PFSK-1 (cell line): ENCODE results near the gene ZCCHC10. TPM values are rescaled to one million over a fixed set of nuclear protein-coding genes. Genes with fewer than 3 reads are reported as not detected.

ENCODE experiments used
- FOXP2 ChIP-seq: optimal IDR thresholded peaks from 2 replicates; pipeline ENCODE3; 2011; ENCODE audit warnings: borderline replicate concordance, control low read depth, inconsistent platforms; ENCODE audit not compliant: insufficient read depth; ENCODE audit errors: extremely low read length, extremely low read depth
- POLR2AphosphoS5 ChIP-seq: IDR thresholded peaks from 2 replicates; pipeline ENCODE4 v1.6.1; 2012; ENCODE audit warnings: low read depth, mild to moderate bottlenecking, control low read depth, low read length, moderate library complexity
- SIN3A ChIP-seq: IDR thresholded peaks from 2 replicates; pipeline ENCODE4 v1.6.1; 2012; ENCODE audit warnings: mild to moderate bottlenecking, low read length, moderate library complexity, borderline replicate concordance; ENCODE audit not compliant: insufficient read depth
- TAF1 ChIP-seq: IDR thresholded peaks from 2 replicates; pipeline ENCODE4 v1.6.1; 2012; ENCODE audit warnings: low read length, control low read depth, borderline replicate concordance; ENCODE audit not compliant: insufficient read depth
- polyA plus RNA-seq: library from polyadenylated mRNA; unstranded; fragments of >200 nt; gene quantifications from one replicate; pipeline ENCODE4 v1.2.1, GENCODE V29; 2012; ENCODE audit warnings: low read depth, missing spikeins; ENCODE audit not compliant: insufficient read length
- TF ChIP-seq, protein P1 (sequence below), 2 experiments: IDR thresholded peaks; 2 replicates each; pipeline versions ENCODE4 v1.6.1 to v1.8.0; 2011 to 2012; ENCODE audit warnings: low read depth in 2 of 2, low read length in 2 of 2, control low read depth in 1 of 2, inconsistent platforms in 1 of 2, mild to moderate bottlenecking in 1 of 2, moderate library complexity in 1 of 2; ENCODE audit not compliant: insufficient read depth in 1 of 2

The ZCCHC10 gene
- 15.8 TPM for polyA plus RNA-seq

DNA sequence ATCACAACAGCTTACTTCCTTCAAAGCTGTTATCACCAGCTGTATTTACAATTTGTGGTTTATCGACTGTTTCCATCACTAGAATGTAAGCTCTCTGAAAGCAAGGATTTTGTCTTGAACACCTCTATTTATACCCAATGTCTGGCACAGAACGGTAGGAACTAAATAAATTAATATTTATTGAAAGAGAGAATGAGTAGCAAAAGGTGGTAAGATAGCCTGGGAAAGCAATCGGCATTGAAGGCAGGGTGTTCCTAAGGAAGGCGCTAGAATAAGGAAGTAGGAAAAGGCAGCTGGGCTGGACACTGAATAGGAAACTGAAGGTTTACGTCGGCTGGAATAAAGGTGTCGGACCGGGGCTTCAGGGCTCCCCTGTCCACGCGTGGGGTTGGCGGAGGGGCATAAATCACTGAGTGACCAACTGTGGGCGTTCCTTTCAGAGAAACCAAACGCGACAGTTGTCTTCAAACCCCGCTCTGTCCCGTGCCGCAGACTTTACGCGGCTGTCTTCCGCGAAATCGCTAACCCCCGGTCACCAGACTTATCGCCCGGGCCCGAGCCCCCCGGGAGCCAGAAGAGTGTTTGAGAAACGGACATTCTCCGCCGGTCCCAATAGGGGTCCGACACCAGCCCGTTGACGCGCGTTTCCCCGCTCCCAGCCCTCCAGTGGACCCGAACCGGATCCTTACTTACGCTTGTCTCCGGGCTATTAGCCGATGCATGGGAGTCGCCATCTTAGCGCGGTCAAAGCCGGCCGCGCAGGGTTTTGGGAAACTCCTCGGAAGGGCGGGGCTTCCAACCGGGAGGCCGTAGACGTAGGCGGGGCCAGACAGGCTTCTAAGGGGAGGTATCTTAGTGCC, at the start of gene ZCCHC10:
Gene ZCCHC10 (minus strand): TSS at position 746 of the 860 bp plus-strand sequence. CDS start 12 bp downstream, at position 734.
- TF ChIP-seq, protein P1, sequence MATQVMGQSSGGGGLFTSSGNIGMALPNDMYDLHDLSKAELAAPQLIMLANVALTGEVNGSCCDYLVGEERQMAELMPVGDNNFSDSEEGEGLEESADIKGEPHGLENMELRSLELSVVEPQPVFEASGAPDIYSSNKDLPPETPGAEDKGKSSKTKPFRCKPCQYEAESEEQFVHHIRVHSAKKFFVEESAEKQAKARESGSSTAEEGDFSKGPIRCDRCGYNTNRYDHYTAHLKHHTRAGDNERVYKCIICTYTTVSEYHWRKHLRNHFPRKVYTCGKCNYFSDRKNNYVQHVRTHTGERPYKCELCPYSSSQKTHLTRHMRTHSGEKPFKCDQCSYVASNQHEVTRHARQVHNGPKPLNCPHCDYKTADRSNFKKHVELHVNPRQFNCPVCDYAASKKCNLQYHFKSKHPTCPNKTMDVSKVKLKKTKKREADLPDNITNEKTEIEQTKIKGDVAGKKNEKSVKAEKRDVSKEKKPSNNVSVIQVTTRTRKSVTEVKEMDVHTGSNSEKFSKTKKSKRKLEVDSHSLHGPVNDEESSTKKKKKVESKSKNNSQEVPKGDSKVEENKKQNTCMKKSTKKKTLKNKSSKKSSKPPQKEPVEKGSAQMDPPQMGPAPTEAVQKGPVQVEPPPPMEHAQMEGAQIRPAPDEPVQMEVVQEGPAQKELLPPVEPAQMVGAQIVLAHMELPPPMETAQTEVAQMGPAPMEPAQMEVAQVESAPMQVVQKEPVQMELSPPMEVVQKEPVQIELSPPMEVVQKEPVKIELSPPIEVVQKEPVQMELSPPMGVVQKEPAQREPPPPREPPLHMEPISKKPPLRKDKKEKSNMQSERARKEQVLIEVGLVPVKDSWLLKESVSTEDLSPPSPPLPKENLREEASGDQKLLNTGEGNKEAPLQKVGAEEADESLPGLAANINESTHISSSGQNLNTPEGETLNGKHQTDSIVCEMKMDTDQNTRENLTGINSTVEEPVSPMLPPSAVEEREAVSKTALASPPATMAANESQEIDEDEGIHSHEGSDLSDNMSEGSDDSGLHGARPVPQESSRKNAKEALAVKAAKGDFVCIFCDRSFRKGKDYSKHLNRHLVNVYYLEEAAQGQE (IDR thresholded peaks at IDR 0.05; ENCODE audit: insufficient read depth in 1 of 2, low read depth in 2 of 2, low read length in 2 of 2): peak in 1 of 2 experiments; percentile 23; a peak in 1 of 4 replicates
- TF ChIP-seq POLR2AphosphoS5: peak; percentile 94
- no peak for TF ChIP-seq FOXP2
- TF ChIP-seq TAF1: peak; percentile 87; the same call in 1 of the 2 replicates
- peak; percentile 28; the same call in 1 of the 2 replicates for TF ChIP-seq SIN3A

DNA sequence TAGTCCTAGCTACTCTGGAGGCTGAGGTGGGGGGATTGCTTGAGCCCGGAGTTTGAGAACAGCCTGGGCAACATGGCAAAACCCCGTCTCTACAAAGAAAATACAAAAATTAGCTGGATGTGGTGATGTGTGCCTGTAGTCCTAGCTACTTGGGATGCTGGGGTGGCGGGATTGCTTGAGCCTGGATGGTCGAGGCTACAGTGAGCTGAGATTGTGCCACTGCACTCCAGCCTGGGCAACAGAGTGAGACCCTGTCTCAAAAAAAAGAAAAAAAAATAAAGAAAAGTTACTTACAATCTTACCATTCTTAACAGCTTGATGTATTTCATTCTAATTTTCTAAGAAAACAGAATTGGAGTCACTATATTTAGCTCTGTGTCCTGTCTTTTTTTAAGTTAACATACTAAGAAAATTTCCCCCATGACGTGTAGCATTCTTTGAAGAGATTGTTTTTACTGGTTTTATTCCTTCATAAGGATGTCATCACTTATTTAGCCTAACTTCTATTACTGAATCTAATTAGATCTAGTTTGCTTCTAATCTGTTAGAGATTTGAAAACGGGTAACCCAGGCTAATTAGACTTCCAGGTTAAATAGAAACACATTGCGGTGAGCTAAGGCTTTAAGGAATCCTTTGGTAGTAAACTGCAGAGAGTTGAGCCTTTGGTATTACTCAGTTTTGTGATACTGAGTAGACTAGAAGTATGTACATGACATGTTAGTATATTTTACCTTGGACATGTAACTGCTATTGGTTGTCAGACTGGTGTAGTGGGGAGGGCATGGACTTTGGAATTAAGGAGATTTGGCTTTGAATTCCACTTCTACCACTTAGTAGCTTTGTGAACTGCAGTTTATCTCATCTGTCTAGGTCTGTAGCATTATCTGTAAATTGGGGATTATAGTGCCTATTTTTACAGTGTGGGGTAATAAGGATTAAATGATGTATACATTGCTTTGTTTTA, 49.5 kb upstream of the ZCCHC10 start:
- TF ChIP-seq TAF1 (no peak), SIN3A (no peak), POLR2AphosphoS5 (no peak), FOXP2 (no peak)
- TF ChIP-seq, protein P1 (IDR thresholded peaks at IDR 0.05; ENCODE audit: insufficient read depth in 1 of 2, low read depth in 2 of 2, low read length in 2 of 2): no peak

DNA sequence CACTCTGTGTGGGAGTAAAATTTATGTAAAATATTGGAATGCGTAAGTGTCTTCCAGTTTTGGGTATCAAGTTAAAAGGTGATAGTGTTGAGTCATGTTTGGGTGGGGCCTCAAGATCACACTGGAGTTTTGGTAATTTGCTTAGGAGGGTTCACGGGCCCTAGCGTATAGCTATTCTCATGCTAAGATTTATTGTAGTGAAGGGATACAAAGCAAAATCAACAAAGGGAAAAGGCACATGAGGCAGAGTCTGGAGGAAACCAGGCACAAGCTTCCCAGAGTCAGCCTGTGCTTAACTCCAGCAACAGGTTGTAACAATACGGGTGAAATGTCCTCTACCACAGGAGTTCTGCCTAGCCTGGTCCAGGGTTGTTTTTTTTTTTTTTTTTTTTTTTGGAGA, 45.7 kb upstream of the ZCCHC10 start:
- no peak for TF ChIP-seq SIN3A
- TF ChIP-seq POLR2AphosphoS5: no peak
- TF ChIP-seq, protein P1 (IDR thresholded peaks at IDR 0.05; ENCODE audit: insufficient read depth in 1 of 2, low read depth in 2 of 2, low read length in 2 of 2): no peak
- no peak for TF ChIP-seq FOXP2
- TF ChIP-seq TAF1: no peak

DNA sequence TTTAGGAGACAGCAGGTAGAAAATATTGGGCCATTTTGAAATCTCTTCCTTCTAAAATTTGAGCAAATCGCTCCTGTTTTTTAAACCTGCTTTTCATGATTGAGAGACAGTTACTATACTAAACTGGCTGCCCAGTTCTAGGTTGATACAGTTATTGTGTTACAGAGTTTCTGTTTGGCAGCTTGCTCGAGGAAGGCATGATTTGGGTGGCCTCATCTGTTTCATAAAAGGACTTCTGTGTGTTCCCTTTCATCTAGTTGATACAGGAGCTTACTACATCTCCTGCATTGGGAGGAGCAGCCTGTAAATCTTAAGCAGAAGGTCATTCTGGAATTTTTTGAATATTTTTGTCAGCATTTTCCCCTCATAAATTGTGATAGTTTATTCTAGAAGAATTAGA, 39.7 kb upstream of the ZCCHC10 start:
- TF ChIP-seq TAF1: no peak
- TF ChIP-seq SIN3A: no peak
- TF ChIP-seq POLR2AphosphoS5: no peak
- TF ChIP-seq FOXP2: no peak
- TF ChIP-seq, protein P1 (IDR thresholded peaks at IDR 0.05; ENCODE audit: insufficient read depth in 1 of 2, low read depth in 2 of 2, low read length in 2 of 2): no peak
